ENCODE measurements around the gene PRKAR1B.
"Not testable (repeated sequence)": the region's sequence is repeated elsewhere in the genome, so short reads cannot be mapped to it uniquely, and the experiment has no call there.

PRKAR1B gene

GRCh38 chr7:666454-667292, 60.4 kb downstream of the PRKAR1B start:
- DNase-seq = no peak

- no peak for DNase-seq
These were observed 61.2 kb downstream of the PRKAR1B start for GRCh38 chr7:665736-666453.

DNA sequence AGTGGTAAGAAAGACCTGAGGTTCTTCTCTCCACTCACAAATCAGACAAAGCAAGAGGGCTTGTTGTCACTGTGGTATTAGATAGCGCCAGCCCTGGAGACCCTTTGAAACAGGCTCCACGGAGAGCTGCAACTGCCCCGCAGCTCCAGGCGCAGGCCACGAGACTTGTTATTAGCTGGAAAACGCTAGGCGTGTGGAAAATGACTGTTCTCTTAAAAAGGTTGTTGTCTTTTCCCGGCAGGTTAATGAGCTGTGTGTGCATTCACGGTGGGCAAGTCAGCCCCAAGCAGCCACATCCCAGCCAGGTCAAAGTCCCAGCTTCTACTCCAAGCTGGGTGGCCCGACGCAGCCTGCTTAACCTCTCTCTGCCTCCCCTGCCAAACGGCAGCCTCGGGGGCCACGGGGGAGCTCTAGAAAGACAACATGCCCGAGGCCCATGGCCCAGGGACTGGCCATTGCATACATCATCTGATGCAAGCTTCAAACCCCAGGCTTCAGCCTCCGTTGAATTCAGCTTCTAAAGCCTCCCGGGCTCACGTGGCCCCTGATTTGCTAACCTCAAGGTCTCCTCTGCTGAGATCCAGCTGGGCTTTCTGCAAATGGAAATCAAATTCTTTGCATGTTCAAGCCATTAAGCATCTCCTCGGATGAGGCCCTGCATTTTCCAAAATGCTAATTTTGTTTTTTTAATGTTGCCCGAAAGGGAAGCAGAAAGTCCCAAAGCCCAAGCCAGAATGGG, 61.9 kb downstream of the PRKAR1B start:
- peak; percentile 61 for DNase-seq

- DNase-seq = no peak
These were observed 62.7 kb downstream of the PRKAR1B start for GRCh38 chr7:664402-664775.

DNA sequence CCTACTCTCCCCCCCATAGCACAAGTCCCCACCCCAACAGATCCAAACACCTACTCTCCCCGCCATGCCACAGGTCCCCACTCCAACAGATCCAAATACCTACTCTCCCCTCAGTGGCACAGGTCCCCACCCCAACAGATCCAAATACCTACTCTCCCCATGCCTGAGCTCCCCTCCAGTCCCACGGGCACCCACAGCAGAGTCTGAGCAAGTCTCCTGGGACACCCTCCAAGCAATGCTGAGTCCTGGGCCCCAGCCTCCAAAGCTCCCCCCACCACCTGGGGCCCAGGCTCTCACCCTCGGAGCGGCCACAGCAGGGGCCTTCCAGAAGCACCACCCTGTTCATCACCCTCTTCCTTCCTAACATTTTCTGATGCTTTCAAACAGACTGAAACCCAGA, 64.5 kb downstream of the PRKAR1B start:
- DNase-seq = no peak

GRCh38 chr7:659996-660395, 67.1 kb downstream of the PRKAR1B start:
- DNase-seq = no peak

DNA sequence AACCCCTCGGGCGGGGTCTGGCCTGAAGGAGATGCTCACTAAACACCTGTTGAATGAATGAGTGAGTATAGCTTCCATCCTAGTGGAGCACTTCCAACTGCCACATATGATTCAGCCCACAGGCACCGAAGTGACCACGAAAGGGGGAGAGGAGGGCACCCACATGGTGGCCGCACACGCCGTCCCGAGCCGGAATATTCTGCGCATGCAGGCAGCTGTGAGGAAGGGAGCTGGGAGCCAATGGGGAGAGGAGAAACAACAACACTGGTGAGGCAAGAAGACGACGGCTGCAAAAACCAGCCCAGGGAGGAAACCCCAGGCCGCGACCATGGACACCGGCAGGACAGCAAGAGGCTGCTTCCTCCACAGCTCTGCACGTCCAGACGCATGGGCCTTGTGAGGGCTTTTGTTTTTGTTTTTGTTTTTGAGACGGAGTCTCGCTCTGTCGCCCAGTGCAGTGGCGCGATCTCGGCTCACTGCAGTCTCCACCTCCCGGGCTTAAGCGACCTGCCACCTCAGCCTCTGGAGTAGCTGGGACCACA, 67.7 kb downstream of the PRKAR1B start:
- DNase-seq = no peak

- no peak for DNase-seq
These were observed 69.4 kb downstream of the PRKAR1B start for GRCh38 chr7:657565-658119.

GRCh38 chr7:657010-657409, 70.1 kb downstream of the PRKAR1B start:
- DNase-seq = not testable (repeated sequence)

DNA sequence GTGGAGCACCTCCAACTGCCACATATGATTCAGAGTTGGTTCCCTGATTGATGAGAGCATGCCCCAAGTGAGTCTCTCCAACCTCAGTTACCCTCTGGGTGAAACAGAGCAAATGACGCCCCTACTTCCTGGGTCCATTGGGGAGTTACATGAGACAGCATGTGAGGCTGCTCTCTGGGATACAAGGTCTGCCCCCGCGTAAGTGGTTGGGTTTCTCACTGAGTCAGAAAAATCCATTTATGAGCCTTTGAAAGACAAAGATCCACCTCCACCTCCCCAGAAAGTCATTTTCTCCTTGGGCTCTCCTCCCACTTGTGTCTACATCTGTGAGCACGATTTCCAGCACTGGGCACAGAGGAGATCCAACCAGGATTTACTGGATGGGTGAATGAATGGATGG, 71.3 kb downstream of the PRKAR1B start:
- no peak for DNase-seq

GRCh38 chr7:653829-654764, 73.0 kb downstream of the PRKAR1B start:
- DNase-seq = no peak

GRCh38 chr7:652881-653280, 74.2 kb downstream of the PRKAR1B start:
- DNase-seq = no peak

- not testable (repeated sequence) for DNase-seq
These were observed 74.9 kb downstream of the PRKAR1B start for GRCh38 chr7:652167-652566.

DNA sequence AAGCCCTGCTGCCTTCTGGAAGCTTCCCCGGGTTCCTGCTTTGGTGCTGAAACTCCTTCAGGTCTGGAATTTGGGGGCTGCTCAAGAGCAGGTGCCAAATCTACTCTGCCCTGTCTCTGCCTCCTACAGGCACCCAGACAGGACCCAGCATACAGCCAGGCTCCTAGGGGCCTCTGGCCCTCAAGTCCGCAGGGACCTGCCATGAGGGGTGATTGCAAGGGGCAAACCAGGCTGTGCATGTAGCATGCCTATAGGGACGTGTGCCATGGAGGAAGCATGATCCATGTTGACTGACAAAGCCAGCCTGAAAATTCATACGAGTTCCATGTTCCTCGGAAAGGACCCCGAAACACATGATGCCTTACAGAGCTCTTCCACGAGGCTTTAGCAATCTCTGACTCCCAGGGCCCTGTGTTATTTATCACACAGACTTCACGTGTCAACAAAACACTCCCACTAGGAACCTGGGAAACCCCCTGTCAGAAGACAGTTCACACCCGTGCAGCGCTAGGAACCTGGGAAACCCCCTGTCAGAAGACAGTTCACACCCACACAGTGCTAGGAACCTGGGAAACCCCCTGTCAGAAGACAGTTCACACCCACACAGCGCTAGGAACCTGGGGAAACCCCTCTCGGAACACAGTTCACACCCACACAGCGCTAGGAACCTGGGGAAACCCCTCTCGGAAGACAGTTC, 75.9 kb downstream of the PRKAR1B start:
- no peak for DNase-seq

- no peak for DNase-seq
These were observed 76.6 kb downstream of the PRKAR1B start for GRCh38 chr7:650339-651031.

DNA sequence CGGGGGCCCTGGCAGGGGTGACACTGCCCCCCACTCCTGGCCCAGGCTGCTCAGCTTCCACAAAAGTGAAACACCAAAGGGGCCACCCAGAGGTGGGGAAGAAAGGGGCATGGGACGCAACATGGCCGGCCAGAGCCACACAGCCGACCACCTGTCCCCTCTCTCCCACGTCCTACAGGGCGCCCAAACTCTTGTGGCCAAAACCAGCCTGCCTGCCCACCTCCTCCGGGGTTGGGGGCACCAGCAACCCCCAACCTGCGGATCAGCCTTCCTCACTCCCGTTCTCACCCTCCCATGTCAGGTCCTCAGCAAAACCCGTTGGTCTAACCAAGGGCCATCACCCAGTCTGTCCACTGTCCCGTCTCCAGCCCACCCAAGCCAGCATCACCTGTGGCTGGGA, 80.1 kb downstream of the PRKAR1B start:
- DNase-seq = no peak

DNA sequence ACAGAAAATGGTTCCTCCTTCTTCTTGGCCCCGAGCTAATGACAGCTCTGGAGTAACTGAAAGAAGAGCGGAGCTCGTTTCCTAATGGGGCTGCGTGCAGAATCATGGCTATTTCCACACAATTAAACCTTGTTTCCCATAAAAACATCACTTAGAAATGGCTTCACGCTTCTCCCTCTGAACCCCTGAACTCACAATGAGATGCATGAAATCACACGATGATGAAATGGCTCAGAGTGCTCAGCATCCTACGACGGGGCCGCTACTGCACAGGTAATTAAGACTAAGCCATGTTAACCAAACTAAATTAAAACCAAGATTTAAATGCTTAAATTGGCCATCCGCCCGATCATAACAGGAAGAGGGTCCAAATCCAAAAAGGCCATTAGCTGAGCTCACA, 80.6 kb downstream of the PRKAR1B start:
- DNase-seq = no peak

DNA sequence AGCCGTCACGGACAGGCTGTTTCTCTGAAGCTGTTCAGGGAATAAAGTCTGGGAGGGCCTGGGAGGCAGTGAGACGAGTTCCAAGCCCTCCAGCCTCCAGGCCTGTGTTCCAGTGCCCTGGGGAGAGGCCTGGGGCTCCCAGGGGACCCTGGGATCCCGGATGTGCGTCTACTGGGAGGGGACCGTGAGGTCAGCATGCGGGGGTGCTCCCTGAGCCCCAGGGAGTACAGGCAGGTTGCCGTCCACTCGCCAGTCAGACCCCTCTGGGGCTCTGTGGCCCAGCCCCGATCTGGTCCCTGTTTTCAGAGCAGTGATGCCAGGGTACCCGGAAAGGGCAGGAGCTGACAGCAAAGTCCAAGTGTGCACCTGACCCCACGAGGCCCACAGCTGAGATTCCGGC, 81.5 kb downstream of the PRKAR1B start:
- no peak for DNase-seq

GRCh38 chr7:644381-645305, 82.4 kb downstream of the PRKAR1B start:
- no peak for DNase-seq
